Uterus (tissue), 2 donors: ENCODE results near the gene DOCK4.

ENCODE experiments used
- POLR2A ChIP-seq, 2 donors: fragments of 450-650 bp; IDR thresholded peaks; one replicate each; pipeline ENCODE4 v1.6.1; 2016; ENCODE audit warnings: antibody characterized with exemption in 2 of 2, mild to moderate bottlenecking in 1 of 2, moderate library complexity in 1 of 2
- TF ChIP-seq, protein P1 (sequence below), 4 experiments: fragments of 200-600 bp in 2 of 4; fragments of 450-650 bp in 2 of 4; sonication (generic) in 2 of 4; IDR thresholded peaks; one replicate each; pipeline ENCODE4 v1.5.1; 2016 to 2019; ENCODE audit warnings: antibody characterized with exemption in 4 of 4, mild to moderate bottlenecking in 2 of 4, moderate library complexity in 1 of 4

GRCh38 chr7:111753968-111754367 is 452.2 kb downstream of the DOCK4 start:
- TF ChIP-seq, protein P1, sequence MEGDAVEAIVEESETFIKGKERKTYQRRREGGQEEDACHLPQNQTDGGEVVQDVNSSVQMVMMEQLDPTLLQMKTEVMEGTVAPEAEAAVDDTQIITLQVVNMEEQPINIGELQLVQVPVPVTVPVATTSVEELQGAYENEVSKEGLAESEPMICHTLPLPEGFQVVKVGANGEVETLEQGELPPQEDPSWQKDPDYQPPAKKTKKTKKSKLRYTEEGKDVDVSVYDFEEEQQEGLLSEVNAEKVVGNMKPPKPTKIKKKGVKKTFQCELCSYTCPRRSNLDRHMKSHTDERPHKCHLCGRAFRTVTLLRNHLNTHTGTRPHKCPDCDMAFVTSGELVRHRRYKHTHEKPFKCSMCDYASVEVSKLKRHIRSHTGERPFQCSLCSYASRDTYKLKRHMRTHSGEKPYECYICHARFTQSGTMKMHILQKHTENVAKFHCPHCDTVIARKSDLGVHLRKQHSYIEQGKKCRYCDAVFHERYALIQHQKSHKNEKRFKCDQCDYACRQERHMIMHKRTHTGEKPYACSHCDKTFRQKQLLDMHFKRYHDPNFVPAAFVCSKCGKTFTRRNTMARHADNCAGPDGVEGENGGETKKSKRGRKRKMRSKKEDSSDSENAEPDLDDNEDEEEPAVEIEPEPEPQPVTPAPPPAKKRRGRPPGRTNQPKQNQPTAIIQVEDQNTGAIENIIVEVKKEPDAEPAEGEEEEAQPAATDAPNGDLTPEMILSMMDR (IDR thresholded peaks at IDR 0.05), result no peak
- TF ChIP-seq POLR2A (IDR thresholded peaks at IDR 0.05), result no peak
